Activated CD4-positive, alpha-beta T cell treated with anti-CD3 and anti-CD28 coated beads for 36 hours (primary cell): ENCODE results near the gene FSTL3. TPM values are rescaled to one million over a fixed set of nuclear protein-coding genes. Genes with fewer than 3 reads are reported as not detected.
A peak's percentile ranks its signal among the peaks of the same experiment; 100 is the strongest.

Source experiments
- ATAC-seq: fragments of 200-7000 bp; cut with Tn5 transposase; one replicate; pipeline ENCODE4 v1.10.0; 2021; ENCODE audit warnings: mild to moderate bottlenecking, moderate library complexity
- CTCF ChIA-PET: fragments of 350-600 bp; sonication (Branson Sonifier 250); formaldehyde crosslinking; loops from one replicate; lab custom pipeline; 2021; ENCODE audit warnings: antibody characterized with exemption; lab: Charles Lee
- POLR2A ChIA-PET: fragments of 350-600 bp; sonication (Branson Sonifier 250); formaldehyde crosslinking; loops from one replicate; lab custom pipeline; 2021; ENCODE audit warnings: antibody characterized with exemption, inconsistent platforms; lab: Charles Lee
- DNase-seq: peaks from one replicate; pipeline ENCODE4 v3.0.0-alpha.2; 2020
- H3K27ac Mint-ChIP-seq: one replicate; pipeline ENCODE4 v1.8.0; 2021; ENCODE audit warnings: mixed read lengths
- H3K27me3 Mint-ChIP-seq: one replicate; pipeline ENCODE4 v1.8.0; 2021; ENCODE audit warnings: mixed read lengths
- H3K36me3 Mint-ChIP-seq: one replicate; pipeline ENCODE4 v1.8.0; 2021; ENCODE audit warnings: low read depth, mixed read lengths
- H3K4me1 Mint-ChIP-seq: one replicate; pipeline ENCODE4 v1.8.0; 2021; ENCODE audit warnings: mixed read lengths
- H3K4me3 Mint-ChIP-seq: one replicate; pipeline ENCODE4 v1.8.0; 2021; ENCODE audit warnings: mild to moderate bottlenecking, moderate library complexity, mixed read lengths
- H3K9me3 Mint-ChIP-seq: one replicate; pipeline ENCODE4 v1.8.0; 2021; ENCODE audit warnings: low read depth, mixed read lengths
- intact Hi-C, 2 experiments: fragments of 100-400 bp; cut with DNase I in 1 of 2; cut with micrococcal nuclease in 1 of 2; formaldehyde crosslinking; loops; one replicate each; pipeline versions ENCODE4 v1.14.2 to v1.15.1; 2022 to 2024; cut with DNase I, micrococcal nuclease
- total RNA-seq, 2 experiments: library from RNA; stranded (reverse); gene quantifications; one replicate each; pipeline ENCODE4 v1.2.3, GENCODE V29; 2021

Gene FSTL3
- total RNA-seq, 2 experiments from 2014 or later = 8.5 to 10.1 TPM

DNA sequence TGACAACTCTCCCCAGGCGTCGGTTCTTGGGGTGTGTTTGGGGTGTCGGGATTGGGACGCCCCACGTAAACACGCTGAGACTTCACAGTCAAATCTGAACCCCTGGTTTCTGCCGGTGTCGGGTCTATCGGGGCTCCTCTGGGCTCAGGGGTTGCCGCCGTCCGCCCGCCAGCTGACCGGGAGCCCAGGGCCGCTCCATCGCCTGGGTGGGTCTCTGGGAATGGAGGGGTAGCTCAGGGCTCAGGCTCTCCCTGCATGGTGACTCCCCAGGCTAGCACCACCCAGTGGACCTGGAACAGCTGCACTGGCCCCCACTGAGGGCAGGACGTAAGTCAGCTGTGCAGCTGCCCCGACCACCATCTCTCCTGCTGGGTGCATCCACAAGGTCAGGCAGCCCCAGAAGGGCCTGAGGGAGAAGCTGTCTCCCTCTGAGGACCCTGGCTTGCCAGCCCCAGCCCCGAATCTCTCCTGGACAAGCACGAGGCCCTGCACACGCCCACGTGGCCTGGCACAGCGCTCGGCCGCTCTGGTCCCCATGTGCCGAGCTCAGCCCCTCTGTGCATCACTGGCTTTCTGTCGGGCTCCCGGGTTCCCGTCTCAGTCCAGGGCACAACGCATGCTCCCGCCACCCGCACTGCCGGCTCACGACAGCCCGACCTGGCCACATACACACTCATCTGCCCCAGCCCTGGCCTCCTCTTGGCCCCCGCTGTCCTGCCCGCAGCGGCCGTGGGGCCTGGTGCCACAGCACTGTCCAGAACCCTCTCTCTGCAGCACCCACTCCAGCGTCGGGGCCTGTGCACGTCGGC lies 19.2 kb upstream of the FSTL3 start:
- intact Hi-C loops = loop anchor here in 1 of 2 experiments (2.0 kb wide), 1 partner anchor 74 kb away; no protein-coding TSS in a partner anchor
- POLR2A ChIA-PET = interaction anchor here (0.6 kb wide), 1 partner anchor 19 kb away, joined by 3 read pairs; no protein-coding TSS in a partner anchor
- Mint-ChIP-seq H3K4me1 (peaks cover 51% of the 10 kb centered on the region), H3K27ac (no peak overlapping the region), H3K36me3 (peaks cover 35% of the 10 kb centered on the region), H3K27me3 (no peaks in the 10 kb centered on the region), H3K9me3 (no peaks in the 10 kb centered on the region), H3K4me3 (no peak overlapping the region)
- DNase-seq (no peak), ATAC-seq (no peak)
- CTCF ChIA-PET = interaction anchor here (0.6 to 1.0 kb wide), 2 partner anchors 124 to 823 kb away, joined by 3 read pairs; no protein-coding TSS in a partner anchor

DNA sequence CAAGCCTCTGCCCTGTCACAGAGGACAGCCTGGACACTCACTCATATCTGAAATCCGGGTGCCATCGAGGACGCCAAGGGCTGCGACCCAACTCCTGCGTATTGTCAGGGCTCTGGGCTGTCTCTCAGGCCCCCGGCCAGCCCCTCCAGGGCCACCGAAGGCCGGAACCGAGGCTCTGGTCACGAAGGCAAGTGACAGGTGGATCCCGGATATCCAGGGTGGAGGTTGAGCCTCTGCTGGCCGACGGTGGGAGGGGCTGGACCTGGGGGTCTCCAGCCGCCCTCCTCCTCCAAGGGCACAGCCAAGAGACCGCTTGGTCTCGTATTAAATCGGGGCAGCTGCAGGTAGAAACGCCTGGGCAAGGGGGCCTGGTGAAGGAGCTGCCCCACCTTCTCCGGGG lies 18.6 kb upstream of the FSTL3 start:
- H3K9me3 Mint-ChIP-seq = no peaks in the 10 kb centered on the region
- H3K27ac Mint-ChIP-seq = no peak overlapping the region
- intact Hi-C loops = loop anchor here in 1 of 2 experiments (2.0 kb wide), 1 partner anchor 75 kb away; no protein-coding TSS in a partner anchor
- no peaks in the 10 kb centered on the region for H3K27me3 Mint-ChIP-seq
- POLR2A ChIA-PET = no interaction called here
- DNase-seq = no peak
- no peak for ATAC-seq
- CTCF ChIA-PET = no interaction called here
- H3K4me1 Mint-ChIP-seq = peaks cover 51% of the 10 kb centered on the region
- no peak overlapping the region for H3K4me3 Mint-ChIP-seq
- peaks cover 36% of the 10 kb centered on the region for H3K36me3 Mint-ChIP-seq

DNA sequence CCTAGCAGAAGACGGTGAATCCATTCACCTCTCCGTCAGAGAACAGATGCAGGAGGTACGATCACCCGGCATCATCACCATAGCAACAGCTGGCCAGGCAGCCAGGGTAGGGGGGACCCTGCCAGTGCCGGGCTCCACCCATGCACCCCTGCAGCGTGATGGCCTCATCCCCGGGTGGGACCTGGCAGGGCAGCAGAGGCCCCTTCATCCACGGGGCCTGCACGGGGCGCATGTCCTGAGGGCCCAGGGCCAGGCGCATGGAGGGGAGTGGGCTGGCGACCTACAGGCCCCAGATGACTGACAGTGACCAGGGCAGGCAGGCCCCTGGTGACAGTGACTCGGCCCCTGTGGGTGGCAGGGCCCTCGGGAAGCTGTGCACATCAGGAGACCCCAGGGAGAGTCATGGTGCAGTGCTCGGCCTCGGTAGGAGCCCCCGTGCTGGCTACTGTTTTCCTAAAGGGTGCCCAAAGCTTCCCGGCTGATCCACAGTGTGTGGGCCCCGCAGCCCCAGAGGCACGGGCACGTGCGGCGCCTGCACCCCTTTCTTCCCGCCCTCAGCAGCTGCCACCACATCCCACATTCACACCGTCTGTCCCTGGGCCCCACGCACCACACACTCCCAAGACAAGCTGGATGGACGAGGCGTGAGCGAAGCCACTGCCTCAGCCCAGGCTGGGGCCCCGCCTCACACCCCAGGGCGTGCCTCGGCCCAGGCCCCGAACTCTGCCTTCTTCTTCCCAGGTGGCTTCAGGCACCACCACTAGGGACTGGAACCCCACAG lies 17.9 kb upstream of the FSTL3 start:
- Mint-ChIP-seq H3K27me3 (no peaks in the 10 kb centered on the region), H3K36me3 (peaks cover 33% of the 10 kb centered on the region), H3K4me3 (no peak overlapping the region), H3K4me1 (peaks cover 51% of the 10 kb centered on the region), H3K27ac (no peak overlapping the region), H3K9me3 (no peaks in the 10 kb centered on the region)
- DNase-seq (no peak), ATAC-seq (no peak)
- ChIA-PET POLR2A (no interaction called here), CTCF (no interaction called here)
- intact Hi-C loops = no loop called here

DNA sequence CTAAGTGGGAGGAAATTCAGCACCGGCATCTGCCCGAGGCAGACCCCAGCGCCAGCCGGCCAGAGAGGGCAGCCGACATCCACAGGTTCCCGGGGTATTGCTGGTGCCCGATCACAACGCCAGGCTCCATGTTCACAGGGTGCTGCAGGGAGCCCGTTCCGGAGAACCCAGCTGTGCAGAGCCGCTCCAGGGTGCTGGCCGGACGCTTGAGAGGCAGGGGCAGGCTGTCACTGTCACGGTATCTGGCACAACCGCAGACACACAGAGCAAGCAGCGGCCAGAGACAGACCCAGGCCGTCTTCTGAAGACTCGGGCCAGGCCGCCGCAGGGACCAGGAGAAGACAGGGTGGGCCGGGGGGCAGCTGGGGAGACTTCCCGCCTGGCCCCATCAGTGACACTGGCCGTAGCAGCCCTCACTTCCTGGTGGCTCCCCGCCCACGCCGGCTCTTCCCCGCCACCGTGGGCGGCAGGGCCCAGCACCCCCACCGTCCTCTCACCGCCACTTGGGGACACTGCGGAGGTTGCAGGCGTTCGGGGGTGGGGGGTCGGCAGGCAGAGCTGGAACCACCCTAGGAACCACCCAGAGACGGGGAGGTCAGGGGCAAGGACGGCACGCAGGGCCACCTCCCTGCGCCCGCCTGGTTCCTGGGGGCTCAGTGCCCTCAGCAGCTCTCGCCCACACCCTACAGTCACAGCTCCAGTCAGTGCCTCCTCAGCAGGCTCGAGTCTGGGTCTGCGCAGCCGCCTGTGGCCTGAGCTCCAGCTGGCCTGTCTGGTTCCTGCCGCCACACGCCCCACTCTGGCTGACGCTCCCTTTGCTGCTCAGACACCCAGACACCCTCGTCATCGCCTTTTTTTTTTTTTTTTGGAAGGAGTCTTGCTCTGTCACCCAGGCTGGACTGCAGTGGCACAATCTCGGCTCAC lies 17.0 kb upstream of the FSTL3 start:
- intact Hi-C loops = no loop called here
- POLR2A ChIA-PET = no interaction called here
- CTCF ChIA-PET = interaction anchor here (0.6 kb wide), 1 partner anchor 148 kb away, joined by 4 read pairs; no protein-coding TSS in a partner anchor
- Mint-ChIP-seq H3K4me3 (peak overlapping the region; percentile 96), H3K27ac (peak overlapping the region; percentile 95), H3K4me1 (peaks cover 55% of the 10 kb centered on the region), H3K27me3 (no peaks in the 10 kb centered on the region), H3K9me3 (no peaks in the 10 kb centered on the region), H3K36me3 (peaks cover 32% of the 10 kb centered on the region)
- no peak for ATAC-seq
- peak; percentile 48 for DNase-seq

DNA sequence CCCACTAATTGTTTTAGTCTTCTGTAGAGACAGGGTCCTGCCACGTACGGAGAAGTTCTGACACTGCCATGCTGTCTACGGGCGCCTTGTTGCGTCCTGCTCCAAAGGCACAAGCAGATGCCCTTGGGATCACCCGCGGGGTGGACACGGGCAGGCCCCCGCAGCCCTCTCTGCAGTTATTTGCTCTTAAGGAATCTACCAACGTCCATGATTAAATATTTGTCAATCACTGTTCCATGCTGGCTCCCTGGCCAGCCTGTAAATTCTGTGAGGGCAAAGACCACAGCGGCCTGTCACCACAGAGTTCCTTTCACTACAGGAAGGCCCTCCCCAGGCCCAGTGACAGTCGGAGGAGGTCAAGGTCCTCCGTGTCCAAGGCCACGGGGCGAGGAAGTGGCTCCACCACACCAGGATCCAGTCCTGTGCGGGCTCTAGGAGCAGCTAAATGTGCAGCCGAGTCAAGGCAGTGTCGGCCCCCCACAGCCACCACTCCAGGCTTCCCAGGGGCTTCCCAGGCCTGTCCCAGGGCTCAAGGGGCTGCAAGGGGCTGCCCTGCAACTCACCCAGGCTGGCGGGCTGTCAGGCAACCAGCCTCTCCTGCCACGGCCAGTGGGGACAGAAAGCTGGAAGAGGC lies 15.3 kb upstream of the FSTL3 start:
- no peaks in the 10 kb centered on the region for H3K27me3 Mint-ChIP-seq
- H3K36me3 Mint-ChIP-seq = peaks cover 20% of the 10 kb centered on the region
- H3K9me3 Mint-ChIP-seq = no peaks in the 10 kb centered on the region
- H3K27ac Mint-ChIP-seq = peak overlapping the region; percentile 95
- DNase-seq (no peak), ATAC-seq (no peak)
- intact Hi-C loops = loop anchor here (1.0 to 5.0 kb wide), 6 partner anchors 28 to 511 kb away; partner anchors contain the start of genes BSG (in 1 of the 2), POLRMT (in 1 of the 2), PTBP1 (in 1 of the 2) and SBNO2 (in 1 of the 2)
- ChIA-PET POLR2A (interaction anchor here (0.5 to 1.7 kb wide), 4 partner anchors 20 to 498 kb away, joined by 3 to 8 read pairs (median 3); no protein-coding TSS in a partner anchor), CTCF (interaction anchor here (0.7 kb wide), 1 partner anchor 24 kb away, joined by 4 read pairs; no protein-coding TSS in a partner anchor)
- H3K4me3 Mint-ChIP-seq = peak overlapping the region; percentile 96
- peaks cover 51% of the 10 kb centered on the region for H3K4me1 Mint-ChIP-seq

DNA sequence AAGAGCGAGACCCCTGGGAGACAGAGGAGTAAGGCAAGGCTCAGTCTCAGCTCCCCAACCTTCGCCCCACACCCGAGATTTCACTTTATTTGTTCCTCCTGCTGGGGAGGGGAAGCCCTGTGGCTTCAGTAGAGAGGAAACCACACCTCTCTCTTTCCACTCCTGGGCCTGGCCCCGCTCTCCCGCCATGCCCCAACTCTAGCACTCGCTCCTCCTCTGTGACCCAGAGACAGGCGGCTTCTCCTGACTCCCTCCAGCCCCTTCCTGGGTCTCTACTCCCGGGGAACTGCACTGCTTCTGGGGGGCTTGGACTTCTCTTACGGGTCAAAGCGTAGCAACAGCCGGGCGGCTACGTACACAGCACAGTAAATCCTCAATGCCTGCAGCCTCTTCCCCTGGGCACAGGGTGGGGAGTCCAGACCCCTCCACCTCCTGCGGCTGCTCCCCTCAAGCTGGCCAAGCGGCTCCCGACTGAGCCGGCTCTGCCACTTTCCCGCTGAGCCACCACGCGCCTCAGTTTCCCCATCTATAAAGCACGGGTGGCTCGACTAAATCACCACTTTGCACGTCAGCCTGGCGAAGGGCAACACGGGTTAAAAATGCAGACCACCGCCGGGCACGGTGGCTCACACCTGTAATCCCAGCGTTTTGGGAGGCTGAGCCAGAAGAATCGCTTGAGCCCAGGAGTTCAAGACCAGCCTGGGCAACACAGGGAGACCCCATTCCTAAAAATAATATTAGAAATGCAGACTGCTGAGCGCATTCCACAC lies 14.6 kb upstream of the FSTL3 start:
- POLR2A ChIA-PET = interaction anchor here (1.0 to 1.7 kb wide), 2 partner anchors 50 to 87 kb away, joined by 3 to 8 read pairs; no protein-coding TSS in a partner anchor
- Mint-ChIP-seq H3K9me3 (no peaks in the 10 kb centered on the region), H3K27me3 (no peaks in the 10 kb centered on the region), H3K36me3 (peaks cover 15% of the 10 kb centered on the region), H3K4me1 (peaks cover 47% of the 10 kb centered on the region), H3K27ac (peak overlapping the region; percentile 95), H3K4me3 (peak overlapping the region; percentile 96)
- CTCF ChIA-PET = interaction anchor here (0.6 to 0.7 kb wide), 2 partner anchors 25 to 73 kb away, joined by 3 to 4 read pairs; no protein-coding TSS in a partner anchor
- ATAC-seq (peak; percentile 50), DNase-seq (peak; percentile 81)
- intact Hi-C loops = loop anchor here (1.0 to 5.0 kb wide), 10 partner anchors 28 to 587 kb away; partner anchors contain the start of genes BSG (in 1 of the 2), MIDN (in 1 of the 2), POLRMT (in 1 of the 2) and PTBP1 (in 1 of the 2)

DNA sequence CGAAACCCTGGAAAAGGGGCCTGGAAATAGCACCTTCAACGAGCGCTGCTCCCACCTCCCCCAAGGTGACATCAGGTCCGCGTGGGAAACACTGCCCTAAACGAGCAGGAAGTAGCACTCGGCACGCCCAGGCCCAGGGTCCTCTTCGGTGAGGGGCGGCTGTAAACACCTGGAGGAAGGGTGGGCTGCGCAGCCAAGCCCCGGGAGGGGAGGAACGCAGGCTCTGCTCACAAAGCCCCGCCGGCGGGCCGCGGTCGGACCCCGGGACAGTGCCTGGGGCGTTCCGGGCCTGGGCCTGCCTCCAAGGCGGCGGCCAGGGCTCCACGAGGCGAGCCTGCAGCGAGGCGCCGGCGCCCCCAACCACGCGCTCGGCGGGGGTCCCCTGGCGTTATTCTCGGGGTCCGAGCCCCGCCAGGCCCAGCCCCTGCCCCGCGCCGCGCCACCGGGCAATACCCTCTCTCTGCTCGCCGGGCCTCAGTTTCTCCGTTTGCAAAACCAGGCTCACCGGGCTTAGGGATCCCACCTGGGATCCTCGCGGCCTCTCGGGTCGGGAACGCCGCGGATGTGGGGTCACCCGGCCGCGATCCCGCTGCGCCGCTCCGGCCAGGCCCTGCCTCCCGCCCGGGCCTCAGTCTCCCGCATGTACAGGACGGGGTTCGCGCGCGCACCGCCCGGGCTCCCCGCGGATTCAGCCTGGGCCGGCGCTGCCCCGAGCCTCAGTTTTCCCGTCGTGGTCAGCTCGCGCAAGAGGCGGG lies 13.8 kb upstream of the FSTL3 start:
- H3K27ac Mint-ChIP-seq = peak overlapping the region; percentile 95
- ATAC-seq (peak; percentile 35), DNase-seq (peak; percentile 85)
- H3K27me3 Mint-ChIP-seq = no peaks in the 10 kb centered on the region
- H3K9me3 Mint-ChIP-seq = no peaks in the 10 kb centered on the region
- ChIA-PET CTCF (interaction anchor here (0.6 to 1.7 kb wide), 2 partner anchors 71 to 72 kb away, joined by 3 to 13 read pairs; no protein-coding TSS in a partner anchor), POLR2A (interaction anchor here (1.0 to 1.8 kb wide), 2 partner anchors 18 to 137 kb away, joined by 5 to 7 read pairs; no protein-coding TSS in a partner anchor)
- H3K4me1 Mint-ChIP-seq = peaks cover 42% of the 10 kb centered on the region
- peaks cover 15% of the 10 kb centered on the region for H3K36me3 Mint-ChIP-seq
- H3K4me3 Mint-ChIP-seq = peak overlapping the region; percentile 96
- intact Hi-C loops = loop anchor here (1.0 to 5.0 kb wide), 9 partner anchors 90 to 586 kb away; partner anchors contain the start of genes BSG (in 1 of the 2), MIDN (in 1 of the 2), PTBP1 (in 1 of the 2) and RNU6-2 (in 1 of the 2)

DNA sequence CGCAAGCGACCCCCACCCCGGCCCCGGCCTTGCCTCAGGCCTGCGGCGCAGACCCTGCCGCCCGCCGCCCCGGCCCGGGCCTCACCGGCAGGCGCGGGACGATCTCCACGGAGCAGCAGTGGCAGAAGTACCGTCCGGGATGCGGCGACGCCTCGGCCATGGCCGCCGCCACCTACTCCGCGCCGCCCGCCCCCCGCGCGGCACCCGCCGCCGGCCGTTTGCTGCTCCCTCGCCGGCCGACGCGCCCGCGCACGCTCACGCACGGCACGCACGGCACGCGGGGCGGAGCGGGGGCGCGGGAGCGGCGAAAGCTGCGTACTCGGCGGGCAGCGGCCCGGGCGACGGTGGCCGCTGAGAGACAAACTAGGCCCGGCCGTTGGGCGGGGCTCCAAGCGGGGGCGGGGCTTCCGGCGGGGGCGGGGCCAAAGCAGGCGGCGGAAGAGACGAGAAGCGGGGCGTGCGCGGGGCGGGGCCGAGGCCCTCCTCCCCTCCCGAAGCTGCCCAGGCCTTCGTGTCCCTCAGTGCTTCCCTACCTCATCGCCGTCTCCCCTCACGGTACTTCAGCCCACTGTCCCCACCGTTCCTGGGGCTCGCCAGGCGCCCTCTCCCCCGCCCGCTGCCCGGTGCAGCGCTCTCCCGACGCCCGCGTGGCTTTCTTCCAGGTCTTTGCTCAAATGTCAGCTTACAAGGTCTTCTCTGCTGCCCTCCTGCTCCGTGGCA lies 13.1 kb upstream of the FSTL3 start, which contains the start of gene RNF126:
Gene RNF126, minus strand, starts transcription at position 253 of the 720 bp plus-strand sequence. Its CDS starts 93 bp downstream, at position 160.
- ChIA-PET CTCF (interaction anchor here (0.6 to 1.7 kb wide), 5 partner anchors 17 to 261 kb away, joined by 3 to 13 read pairs (median 3); no protein-coding TSS in a partner anchor), POLR2A (interaction anchor here (1.0 to 1.8 kb wide), 2 partner anchors 18 to 136 kb away, joined by 5 to 7 read pairs; no protein-coding TSS in a partner anchor)
- H3K27ac Mint-ChIP-seq = peak within 1 kb of the TSS; percentile 95
- no peaks in the 10 kb centered on the region for H3K9me3 Mint-ChIP-seq
- peaks cover 37% of the 10 kb centered on the region for H3K4me1 Mint-ChIP-seq
- ATAC-seq (peak; percentile 49), DNase-seq (peak; percentile 98)
- H3K36me3 Mint-ChIP-seq = peaks cover 15% of the 10 kb centered on the region
- intact Hi-C loops = loop anchor here (1.0 to 5.0 kb wide), 17 partner anchors 17 to 612 kb away; partner anchors contain the start of genes BSG (in 2 of the 2), PTBP1 (in 2 of the 2), CDC34 (in 1 of the 2) and FAM174C (in 1 of the 2)
- H3K4me3 Mint-ChIP-seq = peak within 1 kb of the TSS; percentile 96
- no peaks in the 10 kb centered on the region for H3K27me3 Mint-ChIP-seq
